ENCODE measurements around the gene SLC15A1. TPM values are rescaled to one million over a fixed set of nuclear protein-coding genes. Genes with fewer than 3 reads are reported as not detected.

SLC15A1 gene
- total RNA-seq, 1 donor from 2014 or later: not detected

DNA sequence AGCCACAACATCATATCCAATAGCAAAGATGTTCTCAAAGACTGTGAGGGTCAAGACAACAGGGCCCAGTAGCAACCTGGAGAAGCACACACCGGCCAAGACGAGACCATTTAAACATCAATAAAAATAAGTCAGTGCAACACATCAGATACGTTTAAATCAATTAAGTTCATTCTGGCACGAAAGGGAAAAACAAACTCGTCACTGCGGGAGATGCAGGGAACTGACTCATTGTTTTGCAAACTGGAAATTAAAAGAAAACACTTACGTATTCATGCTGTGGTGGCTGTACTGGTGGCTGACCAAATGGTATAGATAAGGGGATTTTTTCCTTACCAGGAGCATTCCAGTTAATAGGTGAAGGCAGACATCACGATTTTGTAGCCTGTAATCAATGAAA, 26.3 kb upstream of the SLC15A1 start:
- TF ChIP-seq, protein P1, sequence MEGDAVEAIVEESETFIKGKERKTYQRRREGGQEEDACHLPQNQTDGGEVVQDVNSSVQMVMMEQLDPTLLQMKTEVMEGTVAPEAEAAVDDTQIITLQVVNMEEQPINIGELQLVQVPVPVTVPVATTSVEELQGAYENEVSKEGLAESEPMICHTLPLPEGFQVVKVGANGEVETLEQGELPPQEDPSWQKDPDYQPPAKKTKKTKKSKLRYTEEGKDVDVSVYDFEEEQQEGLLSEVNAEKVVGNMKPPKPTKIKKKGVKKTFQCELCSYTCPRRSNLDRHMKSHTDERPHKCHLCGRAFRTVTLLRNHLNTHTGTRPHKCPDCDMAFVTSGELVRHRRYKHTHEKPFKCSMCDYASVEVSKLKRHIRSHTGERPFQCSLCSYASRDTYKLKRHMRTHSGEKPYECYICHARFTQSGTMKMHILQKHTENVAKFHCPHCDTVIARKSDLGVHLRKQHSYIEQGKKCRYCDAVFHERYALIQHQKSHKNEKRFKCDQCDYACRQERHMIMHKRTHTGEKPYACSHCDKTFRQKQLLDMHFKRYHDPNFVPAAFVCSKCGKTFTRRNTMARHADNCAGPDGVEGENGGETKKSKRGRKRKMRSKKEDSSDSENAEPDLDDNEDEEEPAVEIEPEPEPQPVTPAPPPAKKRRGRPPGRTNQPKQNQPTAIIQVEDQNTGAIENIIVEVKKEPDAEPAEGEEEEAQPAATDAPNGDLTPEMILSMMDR (IDR thresholded peaks at IDR 0.05): no peak
- Mint-ChIP-seq H3K36me3 (ENCODE audit: low read depth) (no peaks in the 10 kb centered on the region), H3K9me3 (ENCODE audit: low read depth) (peaks cover 6% of the 10 kb centered on the region), H3K27ac (ENCODE audit: unreplicated experiment) (no peak overlapping the region), H3K4me3 (ENCODE audit: unreplicated experiment) (no peak overlapping the region), H3K4me1 (ENCODE audit: low read depth) (peaks cover 9% of the 10 kb centered on the region), H3K27me3 (ENCODE audit: low read depth) (peaks cover 3% of the 10 kb centered on the region)
- DNase-seq (ENCODE audit: low spot score): no peak

DNA sequence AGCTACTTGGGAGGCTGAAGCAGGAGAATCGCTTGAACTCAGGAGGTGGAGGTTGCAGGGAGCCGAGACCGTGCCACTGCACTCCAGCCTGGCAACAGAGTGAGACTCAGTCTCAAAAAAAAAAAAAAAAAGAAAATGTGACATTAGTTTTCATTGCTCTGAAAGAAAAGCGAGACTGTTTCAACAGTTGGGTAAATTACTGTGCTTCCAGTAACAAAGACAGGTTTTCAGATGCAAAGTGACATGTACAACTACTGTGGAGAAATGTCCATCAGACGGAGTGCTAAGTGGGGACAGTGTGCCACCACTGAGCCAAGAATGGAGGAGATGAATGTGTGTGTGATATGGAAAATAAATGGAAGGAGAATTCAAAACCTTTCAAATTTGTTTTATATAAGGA, 24.2 kb upstream of the SLC15A1 start:
- peaks cover 6% of the 10 kb centered on the region for H3K9me3 Mint-ChIP-seq (ENCODE audit: low read depth)

DNA sequence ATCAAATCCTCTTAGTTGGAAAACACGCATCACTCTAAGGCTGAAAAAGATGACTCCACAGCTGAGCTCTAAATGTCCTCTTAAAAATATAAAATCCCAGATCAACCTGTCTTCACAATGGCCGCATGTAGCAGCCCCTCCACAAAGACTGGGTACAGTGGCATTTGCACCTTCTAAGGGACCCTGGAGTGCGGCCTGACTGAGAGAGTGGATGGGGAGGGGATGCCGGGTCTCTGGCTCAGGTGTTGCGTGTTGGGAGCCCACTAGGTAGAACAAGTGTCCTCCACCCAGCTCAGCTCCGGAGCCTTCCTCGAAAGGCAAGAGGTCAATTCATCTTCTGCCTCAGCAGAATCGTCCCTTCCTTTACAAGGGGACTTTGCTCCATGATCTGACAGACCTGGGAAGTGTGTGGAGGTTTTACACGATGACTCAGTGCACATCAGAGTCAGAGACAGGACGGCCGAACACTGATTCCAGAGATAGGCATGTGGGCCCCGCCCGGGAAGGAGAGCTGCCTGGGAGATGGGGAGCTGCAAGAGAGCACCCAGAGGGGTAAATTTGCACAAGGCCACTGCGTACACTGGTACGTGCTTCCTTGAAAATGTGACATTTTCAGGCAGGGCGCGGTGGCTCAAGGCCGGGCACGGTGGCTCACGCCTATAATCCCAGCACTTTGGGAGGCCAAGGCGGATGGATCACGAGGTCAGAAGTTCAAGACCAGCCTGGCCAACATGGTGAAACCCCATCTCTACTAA, 23.5 kb upstream of the SLC15A1 start:
- DNase-seq (ENCODE audit: low spot score): no peak
- H3K27me3 Mint-ChIP-seq (ENCODE audit: low read depth): peaks cover under 1% of the 10 kb centered on the region
- no peak overlapping the region for H3K27ac Mint-ChIP-seq (ENCODE audit: unreplicated experiment)
- H3K36me3 Mint-ChIP-seq (ENCODE audit: low read depth): no peaks in the 10 kb centered on the region
- TF ChIP-seq, protein P1 (IDR thresholded peaks at IDR 0.05): no peak
- no peak overlapping the region for H3K4me3 Mint-ChIP-seq (ENCODE audit: unreplicated experiment)
- peaks cover 7% of the 10 kb centered on the region for H3K4me1 Mint-ChIP-seq (ENCODE audit: low read depth)
- peaks cover 3% of the 10 kb centered on the region for H3K9me3 Mint-ChIP-seq (ENCODE audit: low read depth)

More for the DNA sequence above, 24.2 kb upstream of the SLC15A1 start:
- no peaks in the 10 kb centered on the region for H3K36me3 Mint-ChIP-seq (ENCODE audit: low read depth)
- H3K4me3 Mint-ChIP-seq (ENCODE audit: unreplicated experiment): no peak overlapping the region
- peaks cover 7% of the 10 kb centered on the region for H3K4me1 Mint-ChIP-seq (ENCODE audit: low read depth)
- peaks cover 3% of the 10 kb centered on the region for H3K27me3 Mint-ChIP-seq (ENCODE audit: low read depth)
- DNase-seq (ENCODE audit: low spot score): no peak
- TF ChIP-seq, protein P1 (IDR thresholded peaks at IDR 0.05): no peak
- no peak overlapping the region for H3K27ac Mint-ChIP-seq (ENCODE audit: unreplicated experiment)

DNA sequence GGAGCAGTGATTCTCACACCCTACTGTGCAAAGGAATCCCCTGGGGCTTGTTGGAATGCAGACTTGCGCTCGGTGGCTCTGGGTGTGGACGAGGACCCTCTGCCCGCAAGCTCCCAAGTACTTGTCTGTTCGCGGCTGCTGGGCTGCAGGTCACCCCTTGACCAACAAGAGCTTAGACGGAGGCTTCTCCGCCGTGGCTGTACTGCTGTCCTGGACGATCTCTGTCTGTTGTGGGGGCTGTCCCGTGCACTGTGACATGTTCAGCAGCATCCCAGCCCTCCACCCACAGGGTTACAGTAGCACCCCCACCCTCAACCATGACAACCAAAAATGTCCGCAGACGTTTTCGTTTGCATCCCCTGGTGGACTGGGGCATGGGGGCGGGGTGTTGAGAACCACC, 22.9 kb upstream of the SLC15A1 start:
- no peaks in the 10 kb centered on the region for H3K9me3 Mint-ChIP-seq (ENCODE audit: low read depth)
- no peak overlapping the region for H3K27ac Mint-ChIP-seq (ENCODE audit: unreplicated experiment)
- TF ChIP-seq, protein P1 (IDR thresholded peaks at IDR 0.05): no peak
- no peaks in the 10 kb centered on the region for H3K36me3 Mint-ChIP-seq (ENCODE audit: low read depth)
- peaks cover 7% of the 10 kb centered on the region for H3K4me1 Mint-ChIP-seq (ENCODE audit: low read depth)
- no peak overlapping the region for H3K4me3 Mint-ChIP-seq (ENCODE audit: unreplicated experiment)
- DNase-seq (ENCODE audit: low spot score): no peak
- no peaks in the 10 kb centered on the region for H3K27me3 Mint-ChIP-seq (ENCODE audit: low read depth)

DNA sequence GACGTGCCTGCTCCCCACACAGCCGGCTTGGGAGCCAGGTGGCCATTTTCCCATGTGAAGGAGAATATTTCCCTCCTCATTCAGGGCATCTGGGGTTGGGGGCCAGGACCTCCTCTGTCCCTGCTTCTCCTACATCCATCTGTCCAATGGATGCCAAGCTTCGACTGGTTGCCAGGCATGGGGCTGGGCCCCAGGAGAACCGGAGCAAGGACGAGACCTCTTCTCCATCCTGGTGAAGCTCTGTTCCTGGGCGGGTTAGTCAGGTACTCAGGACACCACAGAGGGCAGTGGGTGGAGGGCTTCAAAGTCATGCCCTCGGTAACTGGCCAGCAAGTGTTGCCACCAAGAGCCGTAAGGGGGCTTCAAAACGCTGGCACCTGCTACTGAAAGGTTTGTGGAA, 22.3 kb upstream of the SLC15A1 start:
- Mint-ChIP-seq H3K27ac (ENCODE audit: unreplicated experiment) (no peak overlapping the region), H3K4me3 (ENCODE audit: unreplicated experiment) (no peak overlapping the region), H3K9me3 (ENCODE audit: low read depth) (no peaks in the 10 kb centered on the region), H3K36me3 (ENCODE audit: low read depth) (no peaks in the 10 kb centered on the region), H3K27me3 (ENCODE audit: low read depth) (no peaks in the 10 kb centered on the region), H3K4me1 (ENCODE audit: low read depth) (peaks cover 7% of the 10 kb centered on the region)
- TF ChIP-seq, protein P1 (IDR thresholded peaks at IDR 0.05): no peak
- DNase-seq (ENCODE audit: low spot score): no peak

Measured in chondrocyte (in vitro differentiated cells).